Loucy (cell line): ENCODE data around the gene MBD5.

Experiments
- H2AFZ ChIP-seq: fragments of 200-600 bp; sonication (generic); 2 replicates; pipeline ENCODE4 v1.6.0; 2016; ENCODE audit warnings: antibody characterized with exemption, mild to moderate bottlenecking, low read length, moderate library complexity
- H3F3A ChIP-seq: fragments of 200-600 bp; 2 replicates; pipeline ENCODE4 v1.6.0; 2016; ENCODE audit warnings: antibody characterized with exemption, low read depth, mild to moderate bottlenecking
- H3K27me3 ChIP-seq: fragments of 200-600 bp; sonication (generic); 2 replicates; pipeline ENCODE4 v1.6.1; 2014; ENCODE audit warnings: low read length, mild to moderate bottlenecking; ENCODE audit not compliant: insufficient read depth, poor library complexity, severe bottlenecking
- H3K36me3 ChIP-seq: fragments of 200-600 bp; sonication (generic); 2 replicates; pipeline ENCODE4 v1.6.1; 2016; ENCODE audit warnings: low read length; ENCODE audit not compliant: insufficient read depth
- H3K4me1 ChIP-seq: fragments of 200-600 bp; sonication (generic); 2 replicates; pipeline ENCODE4 v1.5.1; 2014; ENCODE audit warnings: low read length, mild to moderate bottlenecking; ENCODE audit not compliant: insufficient read depth, poor library complexity, severe bottlenecking
- H3K4me2 ChIP-seq: fragments of 200-600 bp; sonication (generic); 2 replicates; pipeline ENCODE4 v1.6.0; 2014; ENCODE audit warnings: antibody characterized with exemption, low read length, low read depth, mild to moderate bottlenecking; ENCODE audit not compliant: poor library complexity, severe bottlenecking
- H3K4me3 ChIP-seq: fragments of 200-600 bp; sonication (generic); 2 replicates; pipeline ENCODE4 v1.5.1; 2014; ENCODE audit warnings: low read length, mild to moderate bottlenecking, mixed read lengths; ENCODE audit not compliant: poor library complexity, severe bottlenecking
- H3K79me2 ChIP-seq: fragments of 200-600 bp; sonication (generic); 2 replicates; pipeline ENCODE4 v1.6.1; 2014; ENCODE audit warnings: low read length; ENCODE audit not compliant: insufficient read depth
- H3K9ac ChIP-seq: fragments of 200-600 bp; sonication (generic); 2 replicates; pipeline ENCODE4 v1.6.0; 2014; ENCODE audit warnings: mild to moderate bottlenecking, low read depth, low read length, moderate library complexity; ENCODE audit not compliant: poor library complexity, severe bottlenecking
- H3K9me2 ChIP-seq: fragments of 200-600 bp; sonication (generic); replicated peaks from 2 replicates; pipeline ENCODE4 v1.6.1; 2016; ENCODE audit warnings: low read depth, low read length, mixed read lengths
- H3K9me3 ChIP-seq: fragments of 200-600 bp; sonication (generic); 2 replicates; pipeline ENCODE4 v1.6.1; 2014; ENCODE audit warnings: mild to moderate bottlenecking, antibody characterized with exemption, low read length, low read depth; ENCODE audit not compliant: insufficient read depth
- H4K20me1 ChIP-seq: fragments of 200-600 bp; sonication (generic); 2 replicates; pipeline ENCODE4 v1.6.0; 2014; ENCODE audit warnings: antibody characterized with exemption, low read length, mild to moderate bottlenecking; ENCODE audit not compliant: insufficient read depth, poor library complexity, severe bottlenecking
- EZH2phosphoT487 ChIP-seq: fragments of 200-600 bp; IDR thresholded peaks from 2 replicates; pipeline ENCODE4 v1.6.1; 2018; ENCODE audit warnings: antibody characterized with exemption, mild to moderate bottlenecking, moderate library complexity, borderline replicate concordance
- TF ChIP-seq, protein P1 (sequence below): fragments of 200-600 bp; sonication (generic); conservative IDR thresholded peaks from 2 replicates; pipeline ENCODE4 v1.5.1; 2014; ENCODE audit warnings: mild to moderate bottlenecking, antibody characterized with exemption, low read length

Gene MBD5

DNA sequence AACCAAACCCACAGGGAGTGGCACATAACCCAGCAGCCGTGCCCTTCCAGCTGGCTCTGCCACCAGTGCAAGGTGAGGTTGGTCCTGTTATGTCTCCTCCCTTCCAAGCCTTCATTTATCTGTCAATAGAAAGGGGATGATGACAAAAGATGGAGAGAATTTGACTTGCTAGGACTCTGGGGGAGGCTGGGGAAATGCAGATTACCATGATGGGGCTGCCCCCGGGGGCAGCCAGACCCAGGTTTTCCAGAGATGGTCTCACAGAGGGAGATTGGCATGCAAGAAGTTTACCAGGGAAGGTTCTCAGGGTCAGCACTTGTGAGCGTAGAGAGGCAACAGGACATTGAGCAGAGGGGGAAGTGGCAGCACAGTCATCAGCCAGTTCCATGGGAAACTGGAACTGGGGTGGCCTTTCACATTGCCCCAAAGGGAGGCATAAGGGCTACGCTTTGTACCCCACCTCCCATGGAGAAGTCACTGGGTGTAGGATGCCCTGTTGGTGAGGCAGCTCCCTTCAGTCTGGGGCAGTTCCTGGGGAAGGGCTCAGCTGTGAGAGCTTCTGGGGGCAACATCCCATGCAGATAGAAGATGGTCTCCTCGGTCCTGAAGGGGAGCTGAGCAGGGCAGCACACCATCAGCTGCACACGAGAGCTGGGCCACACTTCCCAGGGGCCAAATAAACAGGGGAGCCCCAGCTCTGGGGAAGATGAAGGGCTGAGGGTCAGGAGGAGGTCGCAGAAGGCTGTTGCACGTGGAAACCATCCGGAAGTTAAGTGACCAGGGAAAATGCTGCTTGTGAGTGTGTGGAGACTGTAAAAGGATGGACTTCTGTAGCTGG is 505.8 kb downstream of the MBD5 start:
- H3K27me3 ChIP-seq = no peaks in the 10 kb centered on the region
- no peaks in the 10 kb centered on the region for H3K79me2 ChIP-seq
- TF ChIP-seq, protein P1, sequence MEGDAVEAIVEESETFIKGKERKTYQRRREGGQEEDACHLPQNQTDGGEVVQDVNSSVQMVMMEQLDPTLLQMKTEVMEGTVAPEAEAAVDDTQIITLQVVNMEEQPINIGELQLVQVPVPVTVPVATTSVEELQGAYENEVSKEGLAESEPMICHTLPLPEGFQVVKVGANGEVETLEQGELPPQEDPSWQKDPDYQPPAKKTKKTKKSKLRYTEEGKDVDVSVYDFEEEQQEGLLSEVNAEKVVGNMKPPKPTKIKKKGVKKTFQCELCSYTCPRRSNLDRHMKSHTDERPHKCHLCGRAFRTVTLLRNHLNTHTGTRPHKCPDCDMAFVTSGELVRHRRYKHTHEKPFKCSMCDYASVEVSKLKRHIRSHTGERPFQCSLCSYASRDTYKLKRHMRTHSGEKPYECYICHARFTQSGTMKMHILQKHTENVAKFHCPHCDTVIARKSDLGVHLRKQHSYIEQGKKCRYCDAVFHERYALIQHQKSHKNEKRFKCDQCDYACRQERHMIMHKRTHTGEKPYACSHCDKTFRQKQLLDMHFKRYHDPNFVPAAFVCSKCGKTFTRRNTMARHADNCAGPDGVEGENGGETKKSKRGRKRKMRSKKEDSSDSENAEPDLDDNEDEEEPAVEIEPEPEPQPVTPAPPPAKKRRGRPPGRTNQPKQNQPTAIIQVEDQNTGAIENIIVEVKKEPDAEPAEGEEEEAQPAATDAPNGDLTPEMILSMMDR = no peak
- TF ChIP-seq EZH2phosphoT487 = no peak
- no peak overlapping the region for H3K9ac ChIP-seq
- no peaks in the 10 kb centered on the region for H3K36me3 ChIP-seq
- no peak overlapping the region for H3K4me3 ChIP-seq
- no peaks in the 10 kb centered on the region for H3F3A ChIP-seq
- H3K4me1 ChIP-seq = peaks cover 32% of the 10 kb centered on the region
- no peaks in the 10 kb centered on the region for H3K9me2 ChIP-seq
- no peaks in the 10 kb centered on the region for H3K9me3 ChIP-seq
- no peak overlapping the region for H2AFZ ChIP-seq
- peak overlapping the region; percentile 7 for H3K4me2 ChIP-seq
- H4K20me1 ChIP-seq = no peaks in the 10 kb centered on the region

DNA sequence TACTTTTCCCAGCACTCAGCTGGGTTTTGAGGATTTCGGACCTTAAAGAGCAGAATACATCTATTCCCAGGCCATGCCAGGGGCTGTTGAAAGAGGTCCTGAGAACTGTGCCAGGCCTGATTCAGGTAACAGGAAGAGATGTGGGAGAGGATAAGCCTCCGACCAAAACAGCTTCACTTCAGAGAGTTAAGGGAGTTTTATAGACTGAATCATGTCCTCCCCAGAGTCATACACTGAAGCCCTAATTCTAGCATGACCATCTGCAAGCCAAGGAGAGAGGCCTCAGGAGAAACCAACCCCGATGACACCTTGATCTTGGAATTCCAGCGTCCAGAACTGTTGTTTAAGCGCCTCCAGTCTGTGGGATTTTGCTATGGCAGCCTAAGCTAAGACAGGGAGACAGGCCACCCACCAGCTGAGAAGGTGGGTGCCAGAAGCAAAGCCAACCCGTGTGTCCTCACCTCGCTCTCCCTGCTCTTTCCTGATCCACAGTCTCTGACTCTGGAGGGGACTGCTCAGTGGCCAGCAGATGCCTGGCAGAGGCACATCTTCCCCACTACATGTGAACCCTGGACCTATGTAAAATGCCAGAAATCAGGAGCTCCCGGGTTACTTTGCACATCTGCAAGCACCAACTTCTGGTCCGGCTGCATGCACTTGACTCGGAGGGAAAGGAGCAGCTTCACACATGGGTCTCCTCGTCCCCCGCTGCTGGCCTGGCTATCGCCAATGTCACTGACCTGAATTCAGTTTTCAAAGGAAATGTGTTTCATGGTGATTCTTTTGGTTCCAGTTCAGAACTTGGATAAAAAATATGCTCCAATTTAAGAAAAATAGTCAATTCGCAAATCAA is 506.8 kb downstream of the MBD5 start:
- Histone ChIP-seq H3K9ac (no peak overlapping the region), H4K20me1 (no peaks in the 10 kb centered on the region), H3K9me3 (no peaks in the 10 kb centered on the region), H3K79me2 (no peaks in the 10 kb centered on the region), H3F3A (no peaks in the 10 kb centered on the region), H2AFZ (no peak overlapping the region), H3K4me1 (peaks cover 32% of the 10 kb centered on the region), H3K27me3 (no peaks in the 10 kb centered on the region), H3K4me3 (no peak overlapping the region), H3K4me2 (peak overlapping the region; percentile 7), H3K36me3 (no peaks in the 10 kb centered on the region), H3K9me2 (no peaks in the 10 kb centered on the region)
- TF ChIP-seq, protein P1 = no peak
- no peak for TF ChIP-seq EZH2phosphoT487

DNA sequence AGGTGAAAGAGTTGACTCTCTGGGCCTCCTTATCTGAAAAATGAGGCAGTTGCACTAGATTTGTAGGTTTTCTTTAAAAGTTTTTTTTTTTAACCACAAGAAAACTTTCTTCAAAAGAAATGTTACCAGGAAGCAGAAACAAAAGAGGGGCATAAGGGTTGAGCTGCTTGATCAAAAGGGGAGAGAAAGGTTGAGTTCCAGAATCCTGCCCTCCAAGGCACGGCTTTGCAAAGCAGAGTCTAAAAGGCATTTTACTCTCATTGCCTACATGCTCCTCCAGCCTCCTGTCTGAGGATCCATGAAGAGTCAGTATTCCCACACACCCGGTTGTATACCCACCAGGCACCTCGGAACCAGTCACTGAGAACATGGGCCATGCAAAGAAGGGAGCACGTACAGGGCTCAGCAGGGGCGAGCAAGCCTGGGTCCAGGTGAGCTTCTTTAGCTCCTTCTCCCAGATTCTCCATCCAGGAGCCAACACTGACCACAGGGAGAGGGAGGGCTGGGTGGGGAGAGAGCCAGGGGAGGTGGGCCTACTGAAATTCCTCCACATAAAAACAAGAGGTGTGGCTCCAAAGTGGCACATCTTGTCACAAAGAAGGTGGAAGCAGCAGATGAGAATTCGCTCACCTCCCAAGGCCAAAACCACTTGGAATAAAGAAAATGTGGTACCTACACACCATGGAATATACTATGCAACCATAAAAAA is 507.6 kb downstream of the MBD5 start:
- H3F3A ChIP-seq = no peaks in the 10 kb centered on the region
- no peaks in the 10 kb centered on the region for H4K20me1 ChIP-seq
- peaks cover 32% of the 10 kb centered on the region for H3K4me1 ChIP-seq
- peak overlapping the region; percentile 7 for H3K4me2 ChIP-seq
- no peak overlapping the region for H2AFZ ChIP-seq
- H3K27me3 ChIP-seq = no peaks in the 10 kb centered on the region
- H3K9ac ChIP-seq = no peak overlapping the region
- no peaks in the 10 kb centered on the region for H3K9me2 ChIP-seq
- no peak overlapping the region for H3K4me3 ChIP-seq
- no peaks in the 10 kb centered on the region for H3K36me3 ChIP-seq
- H3K9me3 ChIP-seq = no peaks in the 10 kb centered on the region
- H3K79me2 ChIP-seq = no peaks in the 10 kb centered on the region
- no peak for TF ChIP-seq EZH2phosphoT487
- TF ChIP-seq, protein P1 = no peak
